CD4-positive, alpha-beta T cell treated with Interferon alpha-2 for 1 hour (primary cell): ENCODE data around the gene TXNIP.

ENCODE experiments used
- DNase-seq, 2 donors: peaks; one replicate each; pipeline ENCODE4 v3.0.0-alpha.2; 2020 to 2022

Gene TXNIP

DNA sequence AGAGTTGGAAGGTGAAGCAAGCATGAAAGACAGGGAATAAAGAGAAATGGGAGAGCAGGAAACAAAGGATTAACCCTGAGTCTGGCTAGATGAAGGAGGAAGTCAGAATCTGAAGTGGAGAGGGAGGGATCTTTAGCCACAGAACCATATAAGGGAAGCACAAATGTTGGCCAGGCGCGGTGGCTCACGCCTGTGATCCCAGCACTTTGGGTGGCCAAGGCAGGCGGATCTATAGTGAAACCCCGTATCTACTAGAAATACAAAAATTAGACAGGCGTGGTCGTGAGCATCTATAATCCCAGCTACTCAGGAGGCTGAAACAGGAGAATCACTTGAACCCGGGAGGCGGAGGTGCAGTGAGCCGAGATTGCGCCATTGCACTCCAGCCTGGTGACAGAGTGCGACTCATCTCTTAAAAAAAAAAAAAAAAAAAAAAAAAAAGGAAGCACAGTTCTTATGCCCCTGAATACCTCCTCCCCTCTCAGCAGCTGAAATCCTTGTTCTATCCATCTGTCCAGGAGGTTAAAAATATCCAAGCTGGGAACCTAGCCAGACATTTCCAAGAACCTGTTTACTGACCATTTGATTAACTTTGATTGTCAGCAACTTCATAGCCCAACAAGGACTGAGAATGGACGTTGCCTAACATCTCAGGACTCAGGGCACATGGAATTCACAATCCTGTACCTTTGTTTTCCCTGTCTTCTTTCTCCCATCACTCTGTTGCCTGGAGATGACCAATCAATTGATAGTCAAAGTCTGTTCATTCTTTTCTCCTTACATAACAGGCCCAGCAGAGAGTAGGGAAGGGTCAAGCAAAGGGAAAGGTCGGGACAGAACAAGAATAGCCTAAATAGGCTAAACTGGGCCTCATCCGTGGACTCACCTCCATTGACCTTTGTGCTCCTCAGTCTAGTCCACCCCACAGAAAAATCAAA lies 10.6 kb downstream of the TXNIP start:
- DNase-seq = peak in 1 of 2 donors; percentile 27

DNA sequence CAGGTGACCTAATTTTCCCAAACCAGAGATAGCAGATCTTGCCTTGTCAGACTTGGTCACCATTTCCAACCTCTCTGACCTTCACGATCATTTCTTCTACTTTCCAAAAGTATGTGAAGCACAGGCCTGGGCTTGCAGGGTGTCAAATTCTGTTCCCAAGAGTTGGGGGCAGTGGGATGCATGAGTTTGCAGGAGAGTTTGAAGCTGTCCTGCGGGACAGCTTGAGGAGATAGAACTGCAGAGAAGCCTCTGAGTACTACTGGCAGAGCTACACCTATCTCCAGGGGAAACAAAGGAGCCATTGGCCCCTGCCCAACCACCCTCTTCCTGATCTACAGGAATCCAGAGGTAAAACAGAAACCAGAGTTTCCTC lies 11.3 kb downstream of the TXNIP start:
- no peak for DNase-seq

DNA sequence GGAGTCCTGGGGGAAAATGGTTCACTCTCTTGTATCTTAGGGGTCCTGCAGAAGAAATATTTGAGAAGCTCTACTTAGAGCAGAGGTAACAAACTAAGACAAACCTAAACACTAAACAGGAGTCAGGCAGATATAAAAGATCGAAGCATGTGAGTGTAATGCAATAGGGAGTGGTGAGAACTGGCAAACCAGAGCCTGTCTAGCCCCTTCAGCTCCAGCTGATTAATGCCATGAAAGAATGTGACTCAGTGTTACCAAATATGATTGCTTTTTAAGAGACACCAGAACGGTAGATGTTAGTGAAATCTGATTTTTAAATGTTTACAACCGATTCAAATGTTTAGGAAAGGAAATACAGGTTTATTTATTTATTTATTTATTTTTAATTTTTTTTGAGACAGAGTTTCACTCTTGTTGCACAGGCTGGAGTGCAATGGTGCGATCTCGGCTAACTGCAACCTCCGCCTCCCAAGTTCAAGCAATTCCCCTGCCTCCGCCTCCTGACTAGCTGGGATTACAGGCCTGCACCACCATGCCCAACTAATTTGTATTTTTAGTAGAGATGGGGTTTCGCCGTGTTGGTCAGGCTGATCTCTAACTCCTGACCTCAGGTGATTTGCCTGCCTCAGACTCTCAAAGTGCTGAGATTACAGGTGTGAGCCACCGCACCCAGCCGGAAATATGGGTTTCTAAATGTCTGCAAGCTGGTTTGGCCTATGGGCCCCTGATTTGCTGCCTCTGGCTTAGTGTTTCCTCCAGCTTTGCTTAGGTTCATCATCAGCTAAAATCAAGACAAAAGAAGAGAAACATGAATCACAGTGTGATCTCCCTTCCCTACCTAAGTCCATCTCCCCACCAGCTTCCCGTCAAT lies 12.2 kb downstream of the TXNIP start:
- DNase-seq = peak in 1 of 2 donors; percentile 57

DNA sequence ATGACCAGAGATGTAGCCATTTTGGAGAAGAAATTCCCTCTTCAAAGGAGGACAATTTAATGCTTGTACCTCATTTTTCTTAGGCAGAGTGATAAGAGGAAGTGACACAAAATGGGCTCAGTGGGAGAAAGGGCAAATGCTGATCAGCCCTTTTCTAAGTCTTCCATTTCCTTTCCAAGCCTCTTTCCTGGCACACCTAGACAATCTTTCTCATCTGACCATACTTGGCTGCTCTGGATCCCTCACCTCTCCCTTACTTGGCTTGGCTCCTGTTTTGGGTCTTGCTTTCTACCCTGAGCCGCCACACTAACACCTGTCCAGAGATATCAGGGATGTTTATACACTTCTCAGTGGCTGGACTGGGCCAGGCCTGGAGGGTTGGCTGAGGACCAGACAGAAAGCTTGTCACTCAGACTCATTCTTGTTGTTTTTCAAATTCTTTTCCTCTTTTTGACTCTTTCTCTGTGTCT lies 13.1 kb downstream of the TXNIP start:
- DNase-seq = no peak

DNA sequence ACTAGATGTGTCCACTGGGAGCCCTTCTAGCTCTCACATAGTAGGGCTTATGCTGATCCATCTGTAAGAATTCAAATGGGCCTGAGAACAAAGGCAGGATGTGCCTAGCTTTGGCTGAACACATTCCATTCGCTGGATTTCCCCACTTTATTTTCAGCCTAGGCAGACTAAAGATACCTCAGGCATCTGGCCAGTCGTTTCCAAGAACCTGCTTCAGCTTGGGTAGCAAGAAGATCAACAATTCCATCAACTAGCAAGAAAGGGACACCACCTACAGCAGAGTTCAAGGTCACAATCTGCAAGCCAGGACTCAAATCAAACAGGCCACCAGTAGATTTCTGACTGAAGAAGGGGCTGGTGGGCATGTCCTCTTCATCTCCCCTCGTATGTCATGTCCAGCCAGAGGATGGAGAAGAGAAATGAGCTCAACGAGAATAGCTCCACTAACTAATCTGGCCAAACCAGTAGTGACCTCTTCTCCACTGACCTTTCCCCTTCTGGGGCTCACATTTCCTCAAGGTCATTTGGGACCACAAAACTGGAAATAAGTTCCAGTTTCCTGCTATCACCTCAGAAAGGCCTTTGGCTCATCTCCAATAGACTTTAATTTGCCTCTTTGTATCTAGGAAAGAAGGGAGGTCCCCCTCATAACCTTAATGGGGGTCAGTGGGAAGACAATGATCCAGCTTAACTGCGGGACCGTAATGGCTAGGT lies 14.2 kb downstream of the TXNIP start:
- no peak for DNase-seq

DNA sequence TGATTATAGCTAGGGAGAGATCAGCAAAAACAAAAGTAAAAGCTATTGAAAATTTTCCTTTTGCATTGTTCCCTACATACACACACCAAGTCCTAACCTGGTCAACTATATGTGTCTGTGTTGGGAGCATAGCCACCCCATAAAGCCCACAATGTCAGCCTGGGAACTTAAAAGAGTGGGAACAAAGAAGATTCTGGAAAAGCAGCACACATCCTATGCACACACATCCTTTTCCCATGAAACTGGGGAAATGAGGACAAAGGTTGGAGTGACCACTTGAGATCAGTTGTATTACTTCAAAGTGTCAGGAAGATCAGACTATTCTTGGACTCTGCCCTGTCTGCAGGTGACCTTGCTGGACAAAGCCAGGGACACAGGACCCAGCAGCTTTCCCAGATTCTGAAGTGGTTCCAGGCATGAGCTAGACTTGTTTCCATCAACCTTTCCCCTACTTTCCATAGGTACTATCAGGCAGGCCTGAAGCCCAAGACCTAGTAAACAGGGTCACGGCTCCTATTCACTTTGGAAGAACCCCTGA lies 15.9 kb downstream of the TXNIP start:
- DNase-seq = no peak

DNA sequence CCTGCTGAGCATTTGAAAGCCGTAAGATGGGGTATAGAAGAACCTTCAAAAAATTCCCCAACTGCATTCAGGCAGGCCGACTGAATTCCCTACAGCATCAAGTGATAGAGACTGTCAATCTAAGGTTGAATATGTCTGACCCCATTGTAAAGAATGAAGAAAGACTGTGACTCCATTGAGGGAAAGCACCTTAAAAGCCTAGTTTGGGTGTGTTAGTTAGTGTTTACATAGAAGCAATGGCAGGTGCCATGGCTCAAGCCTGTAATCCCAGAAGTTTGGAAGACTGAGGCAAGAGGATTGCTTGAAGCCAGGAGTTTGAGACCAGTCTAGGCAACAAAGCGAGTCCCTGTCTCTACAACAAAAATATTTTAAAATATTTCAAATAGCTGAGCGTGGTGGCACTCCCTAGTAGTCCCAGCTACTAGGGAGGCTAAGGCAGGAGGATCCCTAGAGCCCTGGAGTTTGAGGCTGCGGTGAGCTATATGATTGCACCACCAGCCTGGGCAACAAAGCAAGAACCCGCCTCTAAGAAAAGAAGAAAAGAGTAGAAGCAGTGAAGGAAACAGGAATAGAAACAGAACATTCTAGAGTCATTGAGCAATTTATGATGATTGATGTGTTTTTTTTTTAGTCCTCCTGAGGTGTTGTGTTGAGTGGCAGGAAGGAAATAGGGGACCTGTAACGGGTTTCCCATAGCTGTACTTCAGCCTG lies 16.5 kb downstream of the TXNIP start:
- DNase-seq = peak; percentile 56 to 70

DNA sequence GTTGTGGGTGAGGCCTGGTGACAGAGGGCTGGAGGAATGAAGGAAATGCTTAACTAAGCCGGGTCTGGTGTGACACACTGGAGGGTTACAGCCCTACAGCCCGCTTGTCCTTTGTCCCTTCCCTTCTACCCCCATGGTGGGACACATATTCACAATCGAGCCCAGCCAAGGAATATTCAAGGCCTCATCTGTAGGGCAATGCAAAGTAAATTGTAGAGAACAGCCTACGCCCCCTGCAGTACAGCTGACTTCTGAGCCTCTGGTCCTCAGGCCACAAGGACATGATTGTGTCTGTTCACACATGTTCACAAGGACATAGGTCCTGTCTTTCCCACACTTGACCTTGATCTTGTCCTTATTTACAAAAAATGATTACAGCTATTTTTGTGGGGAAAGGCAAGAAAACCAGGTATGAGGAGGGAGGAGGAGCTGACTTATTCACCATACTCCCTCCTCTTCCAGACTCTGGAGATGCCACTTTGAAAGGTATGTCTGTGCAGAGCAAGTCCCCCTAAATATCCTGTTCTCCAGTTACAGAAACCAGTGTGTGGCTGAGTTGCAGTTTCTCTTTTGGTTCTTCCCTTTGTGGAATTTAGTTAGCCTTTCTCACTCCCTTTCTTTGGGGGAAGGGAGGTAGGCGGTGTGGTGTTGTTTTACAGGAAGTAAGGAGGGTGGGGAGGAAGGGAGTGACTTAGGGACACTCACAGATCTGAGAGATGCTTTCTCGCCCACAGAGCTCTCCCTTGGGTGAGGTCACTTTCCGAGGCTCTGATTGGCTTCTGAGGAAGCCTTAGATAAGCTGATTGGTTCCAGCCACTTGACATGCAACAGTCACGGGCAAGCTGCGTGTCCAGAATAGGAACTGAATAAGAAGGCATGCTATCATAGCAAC lies 17.3 kb downstream of the TXNIP start:
- peak; percentile 93 to 94 for DNase-seq

DNA sequence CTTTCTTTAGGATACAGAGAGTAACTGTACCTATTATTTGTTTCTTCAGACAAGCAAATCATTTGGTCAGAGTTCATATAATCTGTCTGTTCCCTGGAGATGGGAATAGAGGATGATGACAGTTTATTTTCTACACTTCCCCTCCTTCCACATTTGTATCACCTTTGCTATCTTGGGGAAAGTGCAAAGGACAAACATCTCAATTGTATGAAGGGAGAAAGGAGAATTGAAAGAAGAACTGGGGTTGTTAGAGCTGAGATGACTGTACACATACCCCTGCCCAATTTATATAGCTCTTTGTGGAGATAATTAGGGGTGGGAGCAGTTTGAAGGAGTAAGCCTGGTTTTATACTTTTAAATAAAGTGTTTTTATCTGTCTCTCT lies 17.9 kb downstream of the TXNIP start:
- no peak for DNase-seq

DNA sequence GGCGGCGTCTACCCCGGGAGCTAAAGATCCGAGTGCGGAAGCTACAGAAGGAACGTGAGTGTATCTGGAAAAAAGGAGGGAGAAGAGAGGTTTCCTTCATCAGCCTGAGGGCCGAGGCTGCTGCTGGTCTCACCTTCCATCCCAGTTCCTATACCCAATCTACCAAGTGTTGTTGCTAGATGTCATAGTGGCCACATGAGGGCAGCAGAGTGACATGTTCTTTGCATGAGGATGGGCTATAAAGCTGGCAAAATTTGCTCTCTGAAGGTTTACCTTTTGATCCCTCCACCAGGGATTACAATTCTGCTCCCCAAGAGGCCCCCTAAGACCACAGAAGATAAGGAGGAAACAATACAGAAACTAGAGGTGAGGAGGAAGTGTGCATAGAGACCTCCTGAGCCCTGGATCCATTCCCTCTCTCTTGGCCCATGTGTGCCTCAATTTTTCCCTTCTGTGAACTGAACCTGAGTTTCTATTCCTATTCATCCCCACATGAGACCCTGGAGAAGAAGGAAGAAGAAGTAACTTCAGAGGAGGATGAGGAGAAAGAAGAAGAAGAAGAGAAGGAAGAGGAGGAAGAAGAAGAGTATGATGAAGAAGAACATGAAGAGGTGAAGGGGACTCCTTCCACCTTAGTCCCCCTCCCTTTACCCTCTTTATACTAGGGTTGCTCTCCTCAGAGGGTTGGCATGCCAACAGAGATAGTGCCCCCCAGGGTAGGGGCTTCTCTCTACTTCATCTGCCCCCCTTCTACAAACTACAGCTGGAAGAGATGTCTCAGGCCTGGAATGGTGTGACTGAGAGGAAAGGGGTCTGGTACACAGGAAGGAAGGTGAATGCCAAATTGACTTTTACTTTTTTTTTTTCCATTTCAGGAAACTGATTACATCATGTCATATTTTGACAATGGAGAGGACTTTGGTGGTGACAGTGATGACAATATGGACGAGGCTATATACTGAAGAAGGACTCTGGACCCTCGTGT lies 18.6 kb downstream of the TXNIP start:
- peak; percentile 85 to 88 for DNase-seq

DNA sequence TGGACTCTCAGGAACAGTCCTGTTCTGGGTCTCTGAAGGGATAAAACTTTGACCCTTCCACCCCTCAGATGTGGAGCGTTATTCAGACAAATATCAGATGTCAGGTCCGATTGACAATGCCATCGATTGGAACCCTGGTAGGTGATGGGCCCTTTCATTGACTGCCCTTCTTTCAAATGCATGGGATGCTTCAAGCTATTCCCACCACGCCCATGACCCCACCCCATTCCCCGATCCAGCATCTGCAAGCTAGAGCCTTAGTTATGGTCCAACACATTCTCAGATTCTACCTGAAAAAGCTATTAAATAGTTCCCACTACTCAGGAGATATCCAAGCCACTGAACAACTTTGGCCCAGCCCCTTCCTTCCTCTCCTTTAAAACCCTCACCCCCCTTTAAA lies 19.4 kb downstream of the TXNIP start:
- no peak for DNase-seq

DNA sequence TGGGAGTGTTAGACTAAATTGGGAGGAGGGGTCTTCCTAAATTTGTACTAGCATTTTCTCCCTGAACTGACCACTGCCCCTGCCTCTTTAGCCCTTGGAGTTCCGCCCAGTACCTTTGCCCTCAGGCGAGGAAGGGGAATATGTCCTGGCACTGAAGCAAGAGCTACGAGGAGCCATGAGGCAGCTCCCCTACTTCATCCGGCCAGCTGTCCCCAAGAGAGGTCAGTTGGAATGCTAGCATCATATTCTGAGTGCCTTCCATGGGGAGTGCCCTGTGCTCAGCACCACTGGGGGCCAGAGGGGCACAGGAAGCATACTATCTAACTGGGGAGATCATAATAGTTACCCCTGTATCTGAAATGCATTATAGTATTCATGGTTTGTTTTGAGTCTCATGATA lies 21.2 kb downstream of the TXNIP start:
- DNase-seq = no peak

DNA sequence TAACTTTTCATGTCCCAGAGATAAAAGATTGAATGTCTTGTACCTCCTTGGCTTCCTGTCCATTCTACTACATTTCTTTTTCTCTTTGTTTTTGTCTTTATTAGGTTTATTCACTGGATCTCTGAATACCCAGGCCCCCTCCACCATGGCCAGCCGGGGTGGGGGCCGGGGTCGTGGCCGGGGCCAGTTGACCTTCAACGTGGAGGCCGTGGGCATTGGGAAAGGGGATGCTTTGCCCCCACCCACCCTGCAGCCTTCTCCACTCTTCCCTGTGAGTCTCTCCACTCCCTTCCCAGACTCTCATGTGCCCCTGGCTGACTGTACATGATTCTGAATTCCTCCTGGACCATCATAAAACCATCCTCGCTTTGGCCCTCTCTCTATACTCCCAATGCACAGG lies 21.7 kb downstream of the TXNIP start:
- no peak for DNase-seq

DNA sequence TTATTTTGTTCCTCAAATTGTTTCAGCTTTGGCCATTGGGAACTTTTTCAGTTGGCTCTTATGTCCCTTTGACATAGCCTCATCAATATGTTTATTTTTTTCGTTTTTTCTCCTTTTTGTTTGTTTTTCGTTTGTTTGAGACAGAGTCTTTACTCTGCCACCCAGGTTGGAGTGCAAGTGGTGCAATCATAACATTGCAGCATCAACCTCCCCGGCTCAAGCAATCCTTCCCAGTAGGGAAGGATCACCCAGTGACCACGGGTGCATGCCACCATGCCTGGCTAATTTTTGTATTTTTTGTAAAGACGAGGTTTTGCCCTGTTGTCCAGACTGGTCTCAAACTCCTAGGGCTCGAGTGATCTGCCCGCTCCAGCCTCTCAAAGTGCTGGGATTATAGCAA lies 23.8 kb downstream of the TXNIP start:
- no peak for DNase-seq

DNA sequence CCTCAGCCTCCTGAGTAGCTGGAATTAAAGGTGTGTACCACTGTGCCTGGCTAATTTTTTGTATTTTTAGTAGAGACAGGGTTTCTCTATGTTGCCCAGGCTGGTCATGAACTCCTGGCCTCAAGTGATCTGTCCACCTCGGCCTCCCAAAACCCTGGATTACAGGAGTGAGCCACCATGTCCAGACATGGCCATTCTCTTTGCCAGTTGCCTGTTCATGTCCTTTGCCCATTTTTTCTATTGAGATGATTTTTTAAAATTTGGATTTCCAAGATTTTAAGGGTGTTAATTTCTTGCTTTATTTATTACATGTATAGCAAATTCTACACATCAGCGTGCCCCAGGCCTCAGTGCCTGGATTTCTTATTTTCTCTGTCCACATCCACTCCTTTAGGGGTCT lies 29.1 kb downstream of the TXNIP start:
- DNase-seq = no peak

DNA sequence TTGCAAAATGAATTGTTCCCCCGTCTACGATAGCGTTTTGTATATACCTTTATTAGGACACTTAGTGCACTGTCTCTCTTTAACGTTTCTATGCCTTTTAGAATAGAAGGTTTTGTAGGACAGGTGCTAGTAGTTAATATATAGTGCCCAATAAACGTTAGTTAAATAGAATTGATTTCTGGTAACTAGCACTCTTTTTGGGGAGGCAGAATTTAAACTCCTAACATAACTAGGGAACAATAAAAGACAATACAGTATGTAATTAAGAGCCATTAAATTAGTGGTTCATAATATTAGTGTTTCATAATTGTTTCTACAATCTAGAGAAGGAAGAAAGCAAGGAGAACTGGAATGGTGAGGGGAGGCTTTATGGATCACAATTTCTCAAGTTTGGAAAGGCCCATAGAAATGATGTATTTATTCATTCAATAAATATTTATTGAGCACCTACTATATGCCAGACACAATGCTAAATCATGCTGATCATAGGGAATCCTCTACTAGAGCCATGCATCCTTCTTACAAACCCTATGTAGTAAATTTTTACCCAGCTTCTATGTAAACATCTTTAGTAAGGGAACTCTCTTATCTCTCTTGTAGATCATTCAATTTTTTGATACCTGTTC lies 31.1 kb downstream of the TXNIP start:
- DNase-seq = no peak

DNA sequence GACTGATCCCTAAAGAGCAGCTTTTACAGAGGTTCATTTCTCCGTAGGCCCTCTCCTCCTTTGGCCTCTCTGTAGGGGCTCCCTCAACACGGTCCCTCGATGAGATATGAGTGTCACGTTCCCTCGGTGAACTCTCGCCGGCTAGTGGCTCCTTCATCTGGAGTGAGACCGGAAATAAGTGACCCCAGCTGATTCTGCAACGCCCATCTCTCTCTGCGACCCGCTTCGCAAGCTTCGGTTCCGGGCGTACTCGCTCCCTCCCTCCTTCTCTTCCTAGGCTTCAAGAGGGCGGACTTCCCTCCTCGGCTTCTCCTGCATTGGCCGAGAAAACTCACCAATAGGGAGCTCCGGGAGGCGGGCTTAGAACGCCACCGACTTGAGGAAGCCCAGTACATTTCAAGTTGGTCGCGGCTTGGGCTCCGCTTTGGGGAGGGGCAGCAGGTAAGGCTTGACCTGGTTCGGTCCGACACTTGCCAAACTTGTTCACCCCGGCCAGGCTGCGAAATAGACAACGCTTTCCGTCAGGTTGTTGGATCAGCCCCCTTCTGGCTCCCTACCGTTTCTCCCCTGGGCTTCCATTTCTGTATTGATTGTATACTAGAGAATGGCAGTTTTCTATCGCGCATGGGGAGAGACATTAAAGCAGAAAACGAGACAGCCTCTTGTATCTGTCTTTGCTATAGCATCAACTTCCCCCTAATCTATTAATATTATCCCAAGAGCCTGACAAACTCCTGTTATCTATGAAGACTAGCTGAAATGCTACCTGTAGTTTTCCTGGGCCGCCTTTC lies 31.9 kb downstream of the TXNIP start, which contains the start of the genes ANKRD34A and POLR3GL:
Gene ANKRD34A, minus strand, starts transcription at position 248 of the 791 bp plus-strand sequence. CDS start 2,816 bp downstream, outside the sequence.
Gene POLR3GL, plus strand, starts transcription at position 363 of the 791 bp plus-strand sequence. CDS start 10,176 bp downstream, outside the sequence.
- peak; percentile 92 to 94 for DNase-seq
